Stimulated activated CD4-positive, alpha-beta T cell treated with anti-CD3 and anti-CD28 coated beads, TNF-alpha, amount 100 ng/mL, for 48 hours (primary cell): ENCODE data around the gene NREP.

Experiments
- DNase-seq, 3 donors: peaks; one replicate each; pipeline ENCODE4 v3.0.0-alpha.2; 2020; ENCODE audit warnings: low read depth in 3 of 3

Gene NREP

GRCh38 chr5:111697881-111698757 lies 58.9 kb downstream of the NREP start:
- DNase-seq, result no peak

GRCh38 chr5:111697215-111697614 lies 59.8 kb downstream of the NREP start:
- DNase-seq, result no peak

GRCh38 chr5:111695991-111696390 lies 61.0 kb downstream of the NREP start:
- no peak for DNase-seq

- no peak for DNase-seq
Observed at GRCh38 chr5:111694133-111694532, 62.9 kb downstream of the NREP start.

- no peak for DNase-seq
Observed at GRCh38 chr5:111691914-111692313, 65.1 kb downstream of the NREP start.

- DNase-seq, result no peak
Observed at GRCh38 chr5:111691508-111691907, 65.5 kb downstream of the NREP start.

GRCh38 chr5:111689357-111689935 lies 67.5 kb downstream of the NREP start:
- DNase-seq, result no peak

GRCh38 chr5:111685969-111686368 lies 71.0 kb downstream of the NREP start:
- no peak for DNase-seq

GRCh38 chr5:111682641-111683040 lies 74.4 kb downstream of the NREP start:
- no peak for DNase-seq

GRCh38 chr5:111682121-111682520 lies 74.9 kb downstream of the NREP start:
- DNase-seq, result no peak

GRCh38 chr5:111681414-111682120 lies 75.4 kb downstream of the NREP start:
- DNase-seq, result no peak

- DNase-seq, result no peak
Observed at GRCh38 chr5:111680737-111681413, 76.1 kb downstream of the NREP start.

GRCh38 chr5:111679611-111680010 lies 77.4 kb downstream of the NREP start:
- DNase-seq, result no peak
